GM12864 (cell line): Measurements from ENCODE around the gene ENO4.

Source experiments
- DNase-seq: peaks from one replicate; pipeline ENCODE4 v3.0.0-alpha.2; 2011; ENCODE audit warnings: low read depth
- H3K4me3 ChIP-seq: 2 replicates; pipeline ENCODE4 v1.5.1; 2011; ENCODE audit warnings: mild to moderate bottlenecking, low read depth, low read length, control low read depth
- TF ChIP-seq, protein P1 (sequence below): IDR thresholded peaks from 2 replicates; pipeline ENCODE4 v1.5.1; 2011; ENCODE audit warnings: low read depth, mild to moderate bottlenecking, moderate library complexity, low read length, control low read depth, inconsistent platforms; ENCODE audit errors: missing control alignments

The ENO4 gene

DNA sequence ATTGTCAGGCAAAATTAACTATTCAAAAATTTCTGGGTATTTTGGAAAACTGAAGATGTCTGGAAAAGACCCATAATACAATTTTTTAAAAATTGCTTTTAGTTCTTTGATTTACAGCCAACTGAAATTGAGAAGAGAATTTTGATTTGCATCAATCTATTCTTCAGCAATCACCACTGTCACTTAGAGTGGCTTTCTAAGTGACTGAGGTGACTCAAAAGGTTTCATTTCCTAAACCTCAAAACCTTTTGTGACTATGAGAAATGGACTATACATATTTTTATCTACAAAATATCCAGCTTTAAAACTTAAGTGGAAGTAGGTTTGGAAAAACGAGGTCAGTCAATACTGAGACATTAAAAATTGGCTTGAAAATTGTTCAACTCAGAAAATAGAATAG, 60.0 kb downstream of the ENO4 start:
- H3K4me3 ChIP-seq: no peak overlapping the region
- TF ChIP-seq, protein P1, sequence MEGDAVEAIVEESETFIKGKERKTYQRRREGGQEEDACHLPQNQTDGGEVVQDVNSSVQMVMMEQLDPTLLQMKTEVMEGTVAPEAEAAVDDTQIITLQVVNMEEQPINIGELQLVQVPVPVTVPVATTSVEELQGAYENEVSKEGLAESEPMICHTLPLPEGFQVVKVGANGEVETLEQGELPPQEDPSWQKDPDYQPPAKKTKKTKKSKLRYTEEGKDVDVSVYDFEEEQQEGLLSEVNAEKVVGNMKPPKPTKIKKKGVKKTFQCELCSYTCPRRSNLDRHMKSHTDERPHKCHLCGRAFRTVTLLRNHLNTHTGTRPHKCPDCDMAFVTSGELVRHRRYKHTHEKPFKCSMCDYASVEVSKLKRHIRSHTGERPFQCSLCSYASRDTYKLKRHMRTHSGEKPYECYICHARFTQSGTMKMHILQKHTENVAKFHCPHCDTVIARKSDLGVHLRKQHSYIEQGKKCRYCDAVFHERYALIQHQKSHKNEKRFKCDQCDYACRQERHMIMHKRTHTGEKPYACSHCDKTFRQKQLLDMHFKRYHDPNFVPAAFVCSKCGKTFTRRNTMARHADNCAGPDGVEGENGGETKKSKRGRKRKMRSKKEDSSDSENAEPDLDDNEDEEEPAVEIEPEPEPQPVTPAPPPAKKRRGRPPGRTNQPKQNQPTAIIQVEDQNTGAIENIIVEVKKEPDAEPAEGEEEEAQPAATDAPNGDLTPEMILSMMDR: no peak
- DNase-seq: no peak

GRCh38 chr10:116910910-116911309, 61.6 kb downstream of the ENO4 start:
- TF ChIP-seq, protein P1: no peak
- no peak overlapping the region for H3K4me3 ChIP-seq
- DNase-seq: no peak

DNA sequence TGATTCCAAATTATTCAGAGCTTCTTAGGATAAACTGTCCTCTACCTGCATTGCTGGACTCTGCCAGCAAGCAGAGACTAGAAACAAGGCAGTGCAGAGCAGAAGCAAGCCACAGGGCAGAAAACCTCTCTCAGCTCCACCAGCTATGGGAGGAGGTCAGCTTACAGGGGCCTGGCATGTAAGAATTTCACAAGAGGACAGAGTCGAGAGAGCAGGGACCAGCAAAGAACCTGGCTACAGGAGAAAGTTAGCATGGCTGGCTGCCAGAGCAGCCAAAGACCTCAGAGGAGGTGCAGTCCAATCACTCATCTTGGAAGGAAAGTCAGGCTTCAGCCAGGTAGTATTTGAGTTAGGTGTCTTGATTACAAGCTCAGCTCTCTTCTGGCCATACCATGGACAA, 62.9 kb downstream of the ENO4 start:
- H3K4me3 ChIP-seq: no peak overlapping the region
- TF ChIP-seq, protein P1: no peak
- no peak for DNase-seq

GRCh38 chr10:116913695-116914094, 64.4 kb downstream of the ENO4 start:
- no peak for DNase-seq
- H3K4me3 ChIP-seq: no peak overlapping the region
- TF ChIP-seq, protein P1: no peak

GRCh38 chr10:116915340-116915739, 66.0 kb downstream of the ENO4 start:
- TF ChIP-seq, protein P1: no peak
- no peak for DNase-seq
- no peak overlapping the region for H3K4me3 ChIP-seq

- no peak overlapping the region for H3K4me3 ChIP-seq
- TF ChIP-seq, protein P1: no peak
- DNase-seq: no peak
Observed at GRCh38 chr10:116917481-116917880, 68.2 kb downstream of the ENO4 start.

GRCh38 chr10:116918583-116918982, 69.3 kb downstream of the ENO4 start:
- TF ChIP-seq, protein P1: no peak

More at GRCh38 chr10:116918583-116918982, 69.3 kb downstream of the ENO4 start:
- H3K4me3 ChIP-seq: no peak overlapping the region
- DNase-seq: no peak
